Activated CD4-positive, alpha-beta T cell treated with anti-CD3 and anti-CD28 coated beads, Interleukin-2, amount 50 U/mL, for 4 hours (primary cell): ENCODE results near the gene ENOPH1.
A peak's percentile ranks its signal among the peaks of the same experiment; 100 is the strongest.
"Not testable (repeated sequence)": the region's sequence is repeated elsewhere in the genome, so short reads cannot be mapped to it uniquely, and the experiment has no call there.

ENCODE experiments used
- DNase-seq, 2 experiments: peaks; one replicate each; pipeline ENCODE4 v3.0.0-alpha.2; 2020

The ENOPH1 gene

GRCh38 chr4:82430193-82430963 lies at the start of gene ENOPH1, which contains the start of gene HNRNPDL:
ENOPH1 (plus strand) TSS chr4:82430590; CDS start chr4:82430830, 240 bp downstream.
HNRNPDL (minus strand) TSS chr4:82430462; CDS start chr4:82429690, 772 bp downstream.
- DNase-seq = peak; percentile 98

- no peak for DNase-seq
These were observed 49.6 kb upstream of the ENOPH1 start for GRCh38 chr4:82380831-82381230.

GRCh38 chr4:82381235-82381634 lies 49.2 kb upstream of the ENOPH1 start:
- DNase-seq = no peak

GRCh38 chr4:82381661-82382296 lies 48.6 kb upstream of the ENOPH1 start:
- DNase-seq = no peak

GRCh38 chr4:82382751-82383150 lies 47.6 kb upstream of the ENOPH1 start:
- DNase-seq = no peak

- not testable (repeated sequence) for DNase-seq
These were observed 44.1 kb upstream of the ENOPH1 start for GRCh38 chr4:82386312-82386711.

GRCh38 chr4:82388405-82388804 lies 42.0 kb upstream of the ENOPH1 start:
- DNase-seq = no peak

- not testable (repeated sequence) for DNase-seq
These were observed 40.3 kb upstream of the ENOPH1 start for GRCh38 chr4:82390061-82390460.

- no peak for DNase-seq
These were observed 35.5 kb upstream of the ENOPH1 start for GRCh38 chr4:82394896-82395295.

- no peak for DNase-seq
These were observed 32.9 kb upstream of the ENOPH1 start for GRCh38 chr4:82397527-82397926.

GRCh38 chr4:82398263-82398662 lies 32.1 kb upstream of the ENOPH1 start:
- DNase-seq = no peak

GRCh38 chr4:82401600-82401999 lies 28.8 kb upstream of the ENOPH1 start:
- DNase-seq = no peak

GRCh38 chr4:82402196-82402775 lies 28.1 kb upstream of the ENOPH1 start:
- DNase-seq = no peak

GRCh38 chr4:82403725-82404124 lies 26.7 kb upstream of the ENOPH1 start:
- DNase-seq = no peak

GRCh38 chr4:82415061-82415460 lies 15.3 kb upstream of the ENOPH1 start:
- not testable (repeated sequence) for DNase-seq

- no peak for DNase-seq
These were observed 14.4 kb upstream of the ENOPH1 start for GRCh38 chr4:82415922-82416365.

GRCh38 chr4:82419451-82419850 lies 10.9 kb upstream of the ENOPH1 start:
- DNase-seq = no peak

- DNase-seq = no peak
These were observed 8.4 kb upstream of the ENOPH1 start for GRCh38 chr4:82421796-82422560.

GRCh38 chr4:82422616-82423015 lies 7.8 kb upstream of the ENOPH1 start:
- no peak for DNase-seq

GRCh38 chr4:82423245-82424054 lies 6.9 kb upstream of the ENOPH1 start:
- DNase-seq = no peak

GRCh38 chr4:82425478-82425877 lies 4.9 kb upstream of the ENOPH1 start:
- no peak for DNase-seq

- no peak for DNase-seq
These were observed 1.8 kb upstream of the ENOPH1 start for GRCh38 chr4:82428526-82428968.
